ENCODE data around the gene CALN1. TPM values are rescaled to one million over a fixed set of nuclear protein-coding genes. Genes with fewer than 3 reads are reported as not detected.

The CALN1 gene
- polyA plus RNA-seq, 1 donor from 2014 or later, result not detected

DNA sequence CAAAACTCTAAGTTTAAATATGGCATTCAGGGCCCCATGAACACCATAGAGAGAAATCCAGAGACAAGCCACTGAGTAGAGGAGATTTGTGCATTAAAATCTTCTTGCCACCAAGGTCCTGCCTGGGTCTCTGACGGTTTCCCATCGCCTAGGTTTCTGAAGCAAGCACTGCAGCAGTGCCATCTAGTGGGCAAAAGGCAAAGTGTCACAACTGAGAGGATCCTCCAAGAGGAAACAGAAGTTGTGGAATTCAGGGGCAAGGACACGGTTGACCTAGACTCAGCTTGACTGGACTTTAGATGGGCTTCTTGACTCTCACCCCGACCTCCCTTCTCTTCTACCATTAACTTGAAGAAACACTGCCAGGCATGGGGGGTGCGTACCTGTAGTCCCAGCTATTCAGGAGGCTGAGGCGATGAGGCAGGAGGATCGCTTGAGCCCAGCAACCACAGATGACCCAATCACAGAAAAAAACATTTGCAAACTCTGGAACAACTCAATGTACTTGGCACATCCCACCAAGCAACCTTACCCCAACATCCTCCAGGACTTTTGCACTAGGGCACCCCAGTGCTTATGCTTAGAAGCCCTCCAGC is 676.1 kb downstream of the CALN1 start:
- Mint-ChIP-seq H3K4me3 (no peak overlapping the region), H3K27me3 (no peaks in the 10 kb centered on the region), H3K9me3 (no peaks in the 10 kb centered on the region), H3K27ac (no peak overlapping the region), H3K4me1 (peaks cover 0 to 1% (median 0%) of the 10 kb centered on the region in 3 donors), H3K36me3 (no peaks in the 10 kb centered on the region)

DNA sequence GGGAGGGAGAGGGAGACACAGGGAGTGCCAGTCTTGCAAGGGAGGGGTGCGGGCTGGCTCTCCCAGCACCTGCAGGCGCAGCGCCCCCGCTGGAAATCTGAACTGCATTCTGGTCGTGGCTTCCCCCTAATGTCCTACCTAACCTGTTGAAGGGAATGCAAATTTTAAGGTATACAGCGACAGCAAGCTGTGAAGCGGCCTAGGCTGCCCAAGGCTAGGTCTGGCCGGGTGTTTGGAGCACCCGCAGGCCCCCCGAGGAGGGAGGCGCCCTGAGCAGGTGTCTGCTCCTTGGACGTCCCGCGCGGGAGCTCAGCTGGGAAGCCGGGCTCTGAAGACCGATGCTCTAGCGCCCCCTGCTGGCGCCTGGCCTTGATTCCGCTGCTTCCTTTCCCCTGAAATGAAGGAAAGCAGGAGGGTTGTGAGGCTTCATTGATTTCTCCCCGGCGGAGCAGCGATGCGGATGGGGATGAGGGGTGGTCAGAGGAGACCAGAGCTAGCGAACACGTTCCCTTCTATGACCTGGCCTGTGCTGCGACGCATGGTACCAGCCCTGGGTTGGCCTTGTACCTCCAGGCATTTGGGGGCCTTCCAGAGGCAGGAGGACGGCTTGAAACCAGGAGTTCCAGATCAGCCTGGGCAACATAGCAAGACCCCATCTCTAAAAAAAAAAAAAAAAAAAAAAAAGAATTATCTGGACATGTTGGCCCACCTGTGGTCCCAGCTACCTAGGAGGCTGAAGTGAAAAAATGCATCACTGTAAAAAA is 678.8 kb downstream of the CALN1 start:
- Mint-ChIP-seq H3K9me3 (peaks cover 0 to 2% (median 0%) of the 10 kb centered on the region in 3 donors), H3K27ac (no peak overlapping the region), H3K36me3 (no peaks in the 10 kb centered on the region), H3K4me3 (no peak overlapping the region), H3K27me3 (no peaks in the 10 kb centered on the region), H3K4me1 (peaks cover 0 to 1% (median 0%) of the 10 kb centered on the region in 3 donors)

DNA sequence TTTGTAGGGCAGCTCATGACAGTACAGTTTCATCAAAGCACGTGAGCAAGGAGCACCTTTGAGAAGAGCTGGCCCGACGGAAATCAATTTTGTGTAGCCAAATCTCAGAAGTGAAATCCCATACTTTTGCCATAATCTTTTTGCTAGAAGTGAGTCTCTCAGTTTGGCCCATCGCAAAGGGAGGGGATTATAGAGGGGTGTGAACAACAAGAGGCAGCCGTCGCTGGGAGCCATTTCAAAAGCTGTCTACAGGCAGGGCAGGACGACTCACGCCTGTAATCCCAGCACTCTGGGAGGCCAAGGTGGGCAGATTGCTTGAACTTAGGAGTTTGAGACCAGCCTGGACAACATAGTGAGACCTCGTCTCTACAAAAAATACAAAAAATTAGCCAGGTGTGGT is 680.4 kb downstream of the CALN1 start:
- Mint-ChIP-seq H3K27me3 (no peaks in the 10 kb centered on the region), H3K4me3 (peak overlapping the region in 1 of 4 donors; percentile 53), H3K4me1 (peaks cover 0 to 1% (median 0%) of the 10 kb centered on the region in 3 donors), H3K9me3 (peaks cover 0 to 5% (median 5%) of the 10 kb centered on the region in 3 donors), H3K27ac (no peak overlapping the region), H3K36me3 (no peaks in the 10 kb centered on the region)

Data from IgD-negative memory B cell (primary cell).